Measurements from ENCODE around the gene LOXL4. TPM values are rescaled to one million over a fixed set of nuclear protein-coding genes. Genes with fewer than 3 reads are reported as not detected.

Gene LOXL4
- total and polyA plus RNA-seq, 2 experiments from 2014 or later: 32.7 to 34.4 TPM

GRCh38 chr10:98308669-98309365 lies 40.8 kb upstream of the LOXL4 start:
- peak overlapping the region; percentile 10 for H2AFZ ChIP-seq
- peak overlapping the region; percentile 66 for H3K27ac ChIP-seq
- H3K4me2 ChIP-seq: peak overlapping the region; percentile 68
- H4K20me1 ChIP-seq (ENCODE audit: insufficient read depth, poor library complexity, severe bottlenecking): no peaks in the 10 kb centered on the region
- DNase-seq (ENCODE audit: low spot score): no peak
- no peaks in the 10 kb centered on the region for H3K9me2 ChIP-seq (replicated peaks; ENCODE audit: insufficient read depth)
- H3K9me3 ChIP-seq (ENCODE audit: low read depth): no peaks in the 10 kb centered on the region
- WGBS (ENCODE audit: low lambda C conversion rate, missing lambda C conversion rate): 29% methylated on average over 13 of the region's 13 CpGs
- H3K79me2 ChIP-seq: no peaks in the 10 kb centered on the region
- H3K27me3 ChIP-seq: no peaks in the 10 kb centered on the region
- H3K36me3 ChIP-seq (replicated peaks; ENCODE audit: insufficient read depth, low read depth): no peaks in the 10 kb centered on the region
- peaks cover 10% of the 10 kb centered on the region for H3K4me1 ChIP-seq (ENCODE audit: insufficient read depth)
- TF ChIP-seq, protein P1, sequence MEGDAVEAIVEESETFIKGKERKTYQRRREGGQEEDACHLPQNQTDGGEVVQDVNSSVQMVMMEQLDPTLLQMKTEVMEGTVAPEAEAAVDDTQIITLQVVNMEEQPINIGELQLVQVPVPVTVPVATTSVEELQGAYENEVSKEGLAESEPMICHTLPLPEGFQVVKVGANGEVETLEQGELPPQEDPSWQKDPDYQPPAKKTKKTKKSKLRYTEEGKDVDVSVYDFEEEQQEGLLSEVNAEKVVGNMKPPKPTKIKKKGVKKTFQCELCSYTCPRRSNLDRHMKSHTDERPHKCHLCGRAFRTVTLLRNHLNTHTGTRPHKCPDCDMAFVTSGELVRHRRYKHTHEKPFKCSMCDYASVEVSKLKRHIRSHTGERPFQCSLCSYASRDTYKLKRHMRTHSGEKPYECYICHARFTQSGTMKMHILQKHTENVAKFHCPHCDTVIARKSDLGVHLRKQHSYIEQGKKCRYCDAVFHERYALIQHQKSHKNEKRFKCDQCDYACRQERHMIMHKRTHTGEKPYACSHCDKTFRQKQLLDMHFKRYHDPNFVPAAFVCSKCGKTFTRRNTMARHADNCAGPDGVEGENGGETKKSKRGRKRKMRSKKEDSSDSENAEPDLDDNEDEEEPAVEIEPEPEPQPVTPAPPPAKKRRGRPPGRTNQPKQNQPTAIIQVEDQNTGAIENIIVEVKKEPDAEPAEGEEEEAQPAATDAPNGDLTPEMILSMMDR (IDR thresholded peaks at IDR 0.05; ENCODE audit: poor library complexity): peak; percentile 12
- TF ChIP-seq EZH2 (IDR thresholded peaks at IDR 0.05; ENCODE audit: borderline replicate concordance): no peak
- TF ChIP-seq EZH2phosphoT487 (IDR thresholded peaks at IDR 0.05; ENCODE audit: low read depth, severe bottlenecking, unreplicated experiment): no peak
- no peak overlapping the region for H3K4me3 ChIP-seq

DNA sequence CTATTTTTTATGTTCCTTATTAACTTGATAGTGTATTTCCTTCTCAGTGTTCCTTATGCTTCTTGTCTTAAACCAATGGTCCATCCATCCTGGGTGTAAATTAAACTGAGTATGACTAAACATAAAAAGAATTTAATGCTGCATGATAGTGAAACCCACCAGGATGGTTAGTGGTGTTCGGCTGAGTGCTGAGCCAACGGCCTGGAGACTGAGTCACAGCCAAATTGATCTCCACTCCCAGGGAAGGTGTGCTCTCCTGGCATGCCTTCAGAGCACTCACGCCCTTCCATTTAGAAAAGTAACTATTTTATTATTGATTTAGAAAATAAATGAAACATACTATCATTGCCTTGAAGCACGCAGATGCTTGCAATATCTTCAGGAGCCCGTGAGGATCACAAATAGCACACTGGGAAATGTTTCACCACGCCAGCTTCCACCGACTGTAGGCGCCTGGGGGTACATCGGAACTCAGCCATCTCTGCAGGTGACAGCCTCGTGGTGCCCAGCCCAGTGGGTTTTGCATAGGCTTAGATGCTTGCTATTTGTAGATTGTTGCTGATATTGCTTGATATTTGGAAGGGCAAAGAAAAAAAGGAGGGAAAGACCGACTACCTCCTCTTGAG lies 40.0 kb upstream of the LOXL4 start:
- Histone ChIP-seq H3K27ac (no peak overlapping the region), H2AFZ (no peak overlapping the region), H3K4me2 (no peak overlapping the region), H3K4me1 (ENCODE audit: insufficient read depth) (peaks cover 10% of the 10 kb centered on the region), H4K20me1 (ENCODE audit: insufficient read depth, poor library complexity, severe bottlenecking) (no peaks in the 10 kb centered on the region), H3K27me3 (no peaks in the 10 kb centered on the region), H3K9me3 (ENCODE audit: low read depth) (no peaks in the 10 kb centered on the region), H3K36me3 (replicated peaks; ENCODE audit: insufficient read depth, low read depth) (no peaks in the 10 kb centered on the region), H3K9me2 (replicated peaks; ENCODE audit: insufficient read depth) (no peaks in the 10 kb centered on the region), H3K79me2 (no peaks in the 10 kb centered on the region), H3K4me3 (no peak overlapping the region)
- WGBS (ENCODE audit: low lambda C conversion rate, missing lambda C conversion rate): 77% methylated on average over 11 of the region's 11 CpGs
- DNase-seq (ENCODE audit: low spot score): no peak
- TF ChIP-seq EZH2phosphoT487 (IDR thresholded peaks at IDR 0.05; ENCODE audit: low read depth, severe bottlenecking, unreplicated experiment) (no peak), EZH2 (IDR thresholded peaks at IDR 0.05; ENCODE audit: borderline replicate concordance) (no peak)
- TF ChIP-seq, protein P1 (IDR thresholded peaks at IDR 0.05; ENCODE audit: poor library complexity): no peak

DNA sequence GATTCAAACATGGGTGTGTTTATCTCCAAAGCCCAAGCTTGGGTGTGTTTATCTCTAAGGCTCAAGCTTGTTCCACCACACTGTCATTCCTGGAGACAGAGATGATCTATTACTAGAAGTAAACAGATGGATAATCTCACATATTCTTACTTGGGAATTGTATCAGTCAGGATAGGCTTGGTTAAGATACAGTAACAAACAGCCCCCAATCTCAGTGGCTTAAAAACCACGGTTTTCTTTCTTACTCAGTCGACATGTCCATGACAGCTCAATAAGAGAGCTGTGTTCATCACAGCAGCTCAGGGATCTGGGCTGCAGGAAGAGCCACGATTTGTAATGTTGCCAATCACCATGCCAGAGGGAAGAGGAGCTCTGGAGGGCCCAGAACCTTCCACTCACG lies 38.5 kb upstream of the LOXL4 start:
- 87% methylated on average over 4 of the region's 4 CpGs for WGBS (ENCODE audit: low lambda C conversion rate, missing lambda C conversion rate)
- H3K9me3 ChIP-seq (ENCODE audit: low read depth): no peaks in the 10 kb centered on the region
- no peak overlapping the region for H3K4me2 ChIP-seq
- H3K36me3 ChIP-seq (replicated peaks; ENCODE audit: insufficient read depth, low read depth): no peaks in the 10 kb centered on the region
- H3K27me3 ChIP-seq: no peaks in the 10 kb centered on the region
- no peak overlapping the region for H2AFZ ChIP-seq
- no peaks in the 10 kb centered on the region for H3K79me2 ChIP-seq
- TF ChIP-seq EZH2 (IDR thresholded peaks at IDR 0.05; ENCODE audit: borderline replicate concordance): no peak
- TF ChIP-seq EZH2phosphoT487 (IDR thresholded peaks at IDR 0.05; ENCODE audit: low read depth, severe bottlenecking, unreplicated experiment): no peak
- TF ChIP-seq, protein P1 (IDR thresholded peaks at IDR 0.05; ENCODE audit: poor library complexity): no peak
- H3K27ac ChIP-seq: no peak overlapping the region
- H3K9me2 ChIP-seq (replicated peaks; ENCODE audit: insufficient read depth): no peaks in the 10 kb centered on the region
- no peak overlapping the region for H3K4me3 ChIP-seq
- DNase-seq (ENCODE audit: low spot score): no peak
- peaks cover 10% of the 10 kb centered on the region for H3K4me1 ChIP-seq (ENCODE audit: insufficient read depth)
- no peaks in the 10 kb centered on the region for H4K20me1 ChIP-seq (ENCODE audit: insufficient read depth, poor library complexity, severe bottlenecking)

Data from hepatocyte (in vitro differentiated cells).